Measurements from ENCODE around the gene NANOS3. TPM values are rescaled to one million over a fixed set of nuclear protein-coding genes. Genes with fewer than 3 reads are reported as not detected.

The NANOS3 gene
- not detected in 2 replicates for total RNA-seq

GRCh38 chr19:13876834-13877233, at the start of gene NANOS3:
Gene NANOS3, plus strand, starts transcription at chr19:13877134. Its CDS starts 115 bp downstream, at chr19:13877249.

GRCh38 chr19:13905634-13906520, 28.9 kb downstream of the NANOS3 start, which contains the start of the genes BRME1 and CC2D1A:
Gene BRME1, minus strand, starts transcription at chr19:13906117. Its CDS starts 1,225 bp downstream, at chr19:13904892.
Gene CC2D1A, plus strand, starts transcription at chr19:13906201. Its CDS starts 241 bp downstream, at chr19:13906442.

Other genes starting within 250 kb of the NANOS3 start
- 30.6 and 54.3 TPM in 2 replicates for gene MRI1, start 112.6 kb upstream of the NANOS3 start, total RNA-seq
- gene C19orf53, start 102.7 kb upstream of the NANOS3 start, total RNA-seq: 57.2 and 63.3 TPM in 2 replicates
- 5.5 and 11.7 TPM in 2 replicates for gene ZSWIM4, start 81.7 kb upstream of the NANOS3 start, total RNA-seq
- gene BRME1, start 29.0 kb downstream of the NANOS3 start, total RNA-seq: 0.55 and 0.87 TPM in 2 replicates
- 6.9 and 8.0 TPM in 2 replicates for gene CC2D1A, start 29.1 kb downstream of the NANOS3 start, total RNA-seq
- under 0.01 and 1.2 TPM in 2 replicates for gene PODNL1, start 61.3 kb downstream of the NANOS3 start, total RNA-seq
- 5.5 and 14.9 TPM in 2 replicates for gene DCAF15, start 75.4 kb downstream of the NANOS3 start, total RNA-seq
- 3.7 and 3.9 TPM in 2 replicates for gene RFX1, start 129.2 kb downstream of the NANOS3 start, total RNA-seq
- gene RLN3, start 151.0 kb downstream of the NANOS3 start, total RNA-seq: not detected in 2 replicates
- 1.00 and 2.4 TPM in 2 replicates for gene IL27RA, start 154.6 kb downstream of the NANOS3 start, total RNA-seq
- 0.55 and 0.87 TPM in 2 replicates for gene PALM3, start 184.9 kb downstream of the NANOS3 start, total RNA-seq
- gene MISP3, start 195.7 kb downstream of the NANOS3 start, total RNA-seq: 0.11 and 0.25 TPM in 2 replicates
- gene C19orf67, start 208.6 kb downstream of the NANOS3 start, total RNA-seq: not detected in 2 replicates
- 22.1 and 30.0 TPM in 2 replicates for gene SAMD1, start 213.6 kb downstream of the NANOS3 start, total RNA-seq
- 47.5 and 56.1 TPM in 2 replicates for gene PRKACA, start 240.6 kb downstream of the NANOS3 start, total RNA-seq